Prostate gland (tissue), 2 donors: Measurements from ENCODE around the gene DNM3.

Experiments
- POLR2A ChIP-seq: fragments of 450-650 bp; IDR thresholded peaks from one replicate; pipeline ENCODE4 v1.6.1; 2016; ENCODE audit warnings: antibody characterized with exemption, mild to moderate bottlenecking
- POLR2AphosphoS5 ChIP-seq: sonication (generic); formaldehyde crosslinking; IDR thresholded peaks from one replicate; pipeline ENCODE4 v1.6.1; 2017; ENCODE audit warnings: antibody characterized with exemption
- TF ChIP-seq, protein P1 (sequence below), 4 experiments: fragments of 200-600 bp in 2 of 4; fragments of 450-650 bp in 2 of 4; sonication (generic) in 2 of 4; IDR thresholded peaks; 1 replicate in 3 of 4; 2 replicates in 1 of 4; pipeline ENCODE4 v1.5.1; 2016 to 2019; ENCODE audit warnings: antibody characterized with exemption in 4 of 4, mild to moderate bottlenecking in 2 of 4, moderate library complexity in 2 of 4

DNA sequence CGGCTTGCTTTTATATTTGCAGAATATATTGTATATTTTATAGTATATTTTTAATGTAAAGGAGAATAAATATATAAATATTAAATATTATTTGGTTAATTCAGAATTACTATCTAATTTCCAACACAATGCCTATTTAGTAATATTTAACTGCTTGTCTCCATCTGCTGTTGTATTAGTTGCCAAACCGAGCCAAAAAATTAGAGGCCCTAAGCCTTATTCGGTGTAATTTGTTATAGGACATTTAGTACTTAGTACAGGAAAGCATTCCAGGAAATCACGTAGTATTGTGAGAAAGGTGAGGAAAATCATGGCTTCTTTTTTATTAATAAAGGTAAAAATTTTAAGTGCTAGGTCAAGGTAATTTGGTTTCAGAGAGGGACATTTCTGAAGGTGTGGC, 93.8 kb downstream of the DNM3 start:
- TF ChIP-seq, protein P1, sequence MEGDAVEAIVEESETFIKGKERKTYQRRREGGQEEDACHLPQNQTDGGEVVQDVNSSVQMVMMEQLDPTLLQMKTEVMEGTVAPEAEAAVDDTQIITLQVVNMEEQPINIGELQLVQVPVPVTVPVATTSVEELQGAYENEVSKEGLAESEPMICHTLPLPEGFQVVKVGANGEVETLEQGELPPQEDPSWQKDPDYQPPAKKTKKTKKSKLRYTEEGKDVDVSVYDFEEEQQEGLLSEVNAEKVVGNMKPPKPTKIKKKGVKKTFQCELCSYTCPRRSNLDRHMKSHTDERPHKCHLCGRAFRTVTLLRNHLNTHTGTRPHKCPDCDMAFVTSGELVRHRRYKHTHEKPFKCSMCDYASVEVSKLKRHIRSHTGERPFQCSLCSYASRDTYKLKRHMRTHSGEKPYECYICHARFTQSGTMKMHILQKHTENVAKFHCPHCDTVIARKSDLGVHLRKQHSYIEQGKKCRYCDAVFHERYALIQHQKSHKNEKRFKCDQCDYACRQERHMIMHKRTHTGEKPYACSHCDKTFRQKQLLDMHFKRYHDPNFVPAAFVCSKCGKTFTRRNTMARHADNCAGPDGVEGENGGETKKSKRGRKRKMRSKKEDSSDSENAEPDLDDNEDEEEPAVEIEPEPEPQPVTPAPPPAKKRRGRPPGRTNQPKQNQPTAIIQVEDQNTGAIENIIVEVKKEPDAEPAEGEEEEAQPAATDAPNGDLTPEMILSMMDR (IDR thresholded peaks at IDR 0.05) = no peak
- no peak for TF ChIP-seq POLR2A
- TF ChIP-seq POLR2AphosphoS5 = no peak
